Occipital lobe (tissue), 2 donors: ENCODE results near the gene TBC1D25. TPM values are rescaled to one million over a fixed set of nuclear protein-coding genes. Genes with fewer than 3 reads are reported as not detected.
"Not testable (repeated sequence)": the region's sequence is repeated elsewhere in the genome, so short reads cannot be mapped to it uniquely, and the experiment has no call there.

Source experiments
- DNase-seq: peaks from one replicate; lab custom pipeline; 2025; lab: John Stamatoyannopoulos, UW
- total RNA-seq: library from RNA; depleted of rRNA; stranded (reverse); fragments of >200 nt; gene quantifications from one replicate; pipeline ENCODE4 v1.2.3, GENCODE V29; 2014

Gene TBC1D25
- total RNA-seq, 1 donor from 2014 or later, result 6.2 TPM

GRCh38 chrX:48516285-48516684, 23.2 kb upstream of the TBC1D25 start:
- no peak for DNase-seq

- DNase-seq, result no peak
These were observed 22.5 kb upstream of the TBC1D25 start for GRCh38 chrX:48516987-48517386.

- not testable (repeated sequence) for DNase-seq
These were observed 20.0 kb upstream of the TBC1D25 start for GRCh38 chrX:48519481-48519880.

GRCh38 chrX:48520455-48520854, 19.1 kb upstream of the TBC1D25 start:
- DNase-seq, result no peak

- DNase-seq, result no peak
These were observed 18.6 kb upstream of the TBC1D25 start for GRCh38 chrX:48520976-48521352.

DNA sequence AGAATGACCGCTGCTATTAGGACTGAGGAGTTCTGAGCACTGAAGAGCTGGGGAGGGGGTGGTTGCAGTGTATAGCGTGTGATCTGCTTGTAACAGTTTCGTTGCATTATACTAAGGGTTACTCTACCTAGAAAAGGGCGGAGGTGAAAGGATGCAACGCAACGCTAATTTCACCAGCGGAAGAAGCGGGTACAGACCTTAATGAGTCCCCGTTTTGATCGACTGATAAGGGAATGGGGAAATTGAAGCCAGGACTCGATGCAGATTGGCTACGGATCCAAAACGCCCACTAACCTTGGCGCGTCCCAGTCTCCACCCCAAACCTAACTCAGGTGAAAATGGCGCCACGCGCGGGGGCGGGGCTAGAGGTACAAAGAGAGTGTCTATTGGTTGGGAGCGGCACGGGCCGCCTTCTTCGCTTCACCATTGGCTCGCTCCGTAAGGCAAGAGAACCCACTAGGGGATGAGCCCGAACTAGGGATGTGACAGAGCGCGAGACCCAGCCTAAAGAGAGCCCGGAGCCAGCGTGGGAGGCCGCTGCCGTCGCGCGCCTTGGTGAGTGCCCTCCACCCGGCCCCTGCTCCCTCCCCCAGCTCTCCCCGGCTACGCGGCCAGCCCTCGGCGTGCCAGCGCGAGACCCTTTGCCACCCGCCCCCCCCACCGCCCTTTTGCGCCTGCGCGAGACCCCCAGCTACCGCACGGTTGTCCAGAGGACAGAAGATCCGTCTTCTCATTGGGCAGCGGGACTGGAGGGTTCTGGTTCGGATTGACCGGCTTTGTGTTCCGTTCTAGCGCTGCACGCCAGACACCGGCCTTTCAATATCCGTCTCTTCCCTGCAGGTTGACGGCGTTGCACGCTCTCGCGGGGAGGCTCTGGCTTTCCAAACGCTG, 17.9 kb upstream of the TBC1D25 start, which contains the start of gene EBP:
EBP (plus strand) TSS at position 456 of the 891 bp plus-strand sequence. CDS start 1,964 bp downstream, outside the sequence.
- DNase-seq, result peak; percentile 74

DNA sequence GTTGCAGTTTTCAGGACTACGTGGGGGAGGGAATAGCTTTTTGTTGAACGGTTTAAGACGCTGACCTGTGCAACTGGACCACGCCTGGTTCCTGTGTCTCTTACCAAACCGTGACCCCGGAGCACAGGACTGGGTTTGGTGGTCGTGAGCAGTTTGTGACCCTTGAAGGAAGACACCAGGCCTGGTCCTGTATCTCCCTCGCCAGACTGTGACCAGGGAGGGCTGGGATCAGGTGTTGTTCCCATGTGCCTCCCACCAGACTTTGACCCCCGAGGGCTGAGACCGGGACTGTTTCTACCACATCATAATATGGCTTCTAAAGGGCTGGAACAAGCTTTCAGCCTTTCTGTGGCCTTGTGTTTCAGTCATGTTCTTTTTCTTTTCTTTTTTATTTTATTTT, 17.2 kb upstream of the TBC1D25 start:
- DNase-seq, result no peak

DNA sequence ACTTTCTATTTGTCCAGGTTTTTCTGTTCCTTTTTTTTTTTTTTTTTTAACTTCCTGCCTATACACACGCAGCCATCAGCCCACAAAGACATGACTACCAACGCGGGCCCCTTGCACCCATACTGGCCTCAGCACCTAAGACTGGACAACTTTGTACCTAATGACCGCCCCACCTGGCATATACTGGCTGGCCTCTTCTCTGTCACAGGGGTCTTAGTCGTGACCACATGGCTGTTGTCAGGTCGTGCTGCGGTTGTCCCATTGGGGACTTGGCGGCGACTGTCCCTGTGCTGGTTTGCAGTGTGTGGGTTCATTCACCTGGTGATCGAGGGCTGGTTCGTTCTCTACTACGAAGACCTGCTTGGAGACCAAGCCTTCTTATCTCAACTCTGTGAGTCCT, 15.8 kb upstream of the TBC1D25 start:
- no peak for DNase-seq

DNA sequence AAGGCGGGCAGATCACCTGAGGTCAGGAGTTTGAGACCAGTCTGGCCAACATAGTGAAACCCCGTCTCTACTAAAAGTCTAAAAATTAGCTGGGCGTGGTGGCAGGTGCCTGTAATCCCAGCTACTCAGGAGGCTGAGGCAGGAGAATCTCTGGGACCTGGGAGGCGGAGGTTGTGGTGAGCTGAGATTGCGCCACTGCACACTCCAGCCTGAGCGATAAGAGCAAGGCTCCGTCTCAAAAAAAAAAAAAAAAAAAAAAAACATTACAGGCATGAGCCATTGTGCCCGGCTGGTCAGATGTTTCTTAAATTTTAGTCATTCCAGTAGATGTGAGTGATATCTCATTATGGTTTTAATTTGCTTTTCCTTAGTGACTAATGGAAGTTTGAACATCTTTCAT, 13.7 kb upstream of the TBC1D25 start:
- not testable (repeated sequence) for DNase-seq

DNA sequence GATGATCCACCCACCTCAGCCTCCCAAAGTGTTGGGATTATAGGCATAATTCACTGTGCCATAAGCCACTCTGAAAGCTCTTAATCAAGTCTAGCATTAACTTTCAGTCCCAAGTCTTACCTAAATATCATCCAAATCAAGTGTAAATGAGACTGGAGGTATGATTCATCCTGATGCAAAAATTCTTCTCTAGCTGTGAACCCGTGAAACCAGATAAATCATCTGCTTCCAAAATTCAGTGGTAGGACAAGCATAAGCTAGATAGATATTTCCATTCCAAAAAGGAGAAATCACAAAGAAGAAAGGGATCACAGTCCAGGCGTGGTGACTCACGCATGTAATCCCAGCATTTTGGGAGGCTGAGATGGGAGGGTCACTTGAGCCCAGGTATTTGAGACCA, 8.8 kb upstream of the TBC1D25 start:
- no peak for DNase-seq

DNA sequence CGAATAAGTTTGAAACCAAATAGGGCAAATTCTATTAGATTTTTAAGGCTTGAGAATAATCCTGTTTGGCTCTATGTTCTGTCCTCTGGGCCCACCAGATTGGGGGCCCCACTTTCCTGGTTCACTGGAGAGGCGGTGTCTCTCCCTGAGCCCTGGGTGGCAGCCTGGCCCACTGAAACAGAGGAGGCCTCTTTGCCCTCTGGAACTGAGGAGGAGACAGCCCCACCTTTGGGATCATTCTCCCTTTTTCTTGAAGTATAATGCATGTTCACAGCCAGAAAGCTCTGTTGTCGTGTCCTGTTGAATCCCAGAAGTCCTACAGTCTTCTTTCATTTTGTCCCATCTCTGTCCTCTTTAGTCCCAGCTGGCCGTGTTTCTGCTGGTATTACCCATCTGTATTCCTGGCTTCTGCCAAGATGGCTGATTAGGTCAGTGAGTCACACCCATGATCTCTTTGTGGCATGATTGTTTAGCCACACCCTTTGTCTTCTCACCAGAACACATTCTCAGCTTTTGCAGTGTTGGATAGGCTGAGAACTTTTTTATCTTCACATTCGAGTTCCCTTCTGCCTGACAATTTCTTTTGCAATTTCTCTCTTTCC, 8.1 kb upstream of the TBC1D25 start:
- DNase-seq, result no peak

GRCh38 chrX:48532161-48532560, 7.4 kb upstream of the TBC1D25 start:
- no peak for DNase-seq

DNA sequence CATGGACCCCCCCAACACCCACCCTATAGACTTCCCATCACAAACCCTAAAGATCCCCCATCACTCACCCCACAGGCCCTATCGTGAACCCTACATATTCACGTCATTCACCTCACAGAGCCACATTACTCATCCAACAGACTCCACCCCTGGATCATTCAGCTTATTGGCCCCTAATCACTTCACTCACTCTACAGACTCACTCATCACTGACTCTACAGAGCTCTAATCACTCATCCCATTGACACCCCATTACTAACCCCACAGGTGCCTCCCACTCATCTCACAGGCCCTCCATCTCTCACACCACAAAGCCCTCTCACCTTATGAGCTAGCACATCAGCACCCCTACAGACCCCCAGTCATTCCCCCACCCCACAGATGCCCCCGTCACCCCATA, 6.3 kb upstream of the TBC1D25 start:
- no peak for DNase-seq

DNA sequence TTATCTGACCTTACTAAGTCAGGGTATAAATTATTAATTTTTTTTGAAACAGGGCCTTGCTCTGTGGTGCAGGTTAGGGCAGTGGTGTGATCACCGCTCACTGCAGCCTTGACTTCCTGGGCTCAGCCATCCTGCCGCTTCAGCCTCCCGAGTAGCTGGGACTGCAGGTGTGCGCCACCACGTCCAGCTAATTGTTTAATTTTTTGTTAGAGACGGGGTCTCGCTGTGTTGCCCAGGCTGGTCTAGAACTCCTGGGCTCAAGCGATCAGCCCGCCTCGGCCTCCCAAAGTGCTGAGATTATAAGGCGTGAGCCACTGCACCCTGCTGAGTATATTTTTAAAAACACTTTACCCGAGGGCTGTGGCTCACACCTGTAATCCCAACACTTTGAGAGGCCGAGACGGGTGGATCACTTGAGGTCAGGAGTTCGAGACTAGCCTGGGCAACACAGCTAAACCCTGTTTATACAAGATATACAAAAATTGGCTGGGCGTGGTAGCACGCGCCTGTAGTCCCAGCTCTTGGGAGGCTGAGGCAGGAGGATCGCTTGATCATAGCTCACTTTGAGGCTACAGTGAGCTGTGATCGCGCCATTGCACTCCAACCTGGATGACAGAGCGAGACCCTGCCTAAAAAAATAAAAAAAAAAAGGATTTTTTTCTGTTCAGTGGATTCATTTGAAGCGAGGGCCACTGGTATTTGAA, 721 bp upstream of the TBC1D25 start:
- DNase-seq, result no peak

DNA sequence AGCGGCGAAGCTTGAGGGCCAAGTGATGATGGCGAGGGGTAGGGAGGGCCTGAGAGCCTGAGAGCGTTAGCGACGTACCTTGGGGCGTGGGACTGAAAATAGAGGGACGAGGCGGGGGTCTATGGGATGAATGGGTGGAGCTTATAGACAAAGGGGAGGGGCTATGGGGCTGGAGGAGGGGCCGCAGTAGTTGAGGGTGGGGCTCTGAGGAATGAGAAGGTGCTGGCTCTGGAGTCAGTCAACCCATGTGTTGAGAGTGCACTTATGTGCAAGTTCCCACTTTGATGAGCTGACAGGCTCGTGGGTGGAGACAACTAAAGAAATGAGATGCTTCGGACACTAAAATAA, 488 bp downstream of the TBC1D25 start:
- no peak for DNase-seq

- no peak for DNase-seq
These were observed 966 bp downstream of the TBC1D25 start for GRCh38 chrX:48540480-48540879.

DNA sequence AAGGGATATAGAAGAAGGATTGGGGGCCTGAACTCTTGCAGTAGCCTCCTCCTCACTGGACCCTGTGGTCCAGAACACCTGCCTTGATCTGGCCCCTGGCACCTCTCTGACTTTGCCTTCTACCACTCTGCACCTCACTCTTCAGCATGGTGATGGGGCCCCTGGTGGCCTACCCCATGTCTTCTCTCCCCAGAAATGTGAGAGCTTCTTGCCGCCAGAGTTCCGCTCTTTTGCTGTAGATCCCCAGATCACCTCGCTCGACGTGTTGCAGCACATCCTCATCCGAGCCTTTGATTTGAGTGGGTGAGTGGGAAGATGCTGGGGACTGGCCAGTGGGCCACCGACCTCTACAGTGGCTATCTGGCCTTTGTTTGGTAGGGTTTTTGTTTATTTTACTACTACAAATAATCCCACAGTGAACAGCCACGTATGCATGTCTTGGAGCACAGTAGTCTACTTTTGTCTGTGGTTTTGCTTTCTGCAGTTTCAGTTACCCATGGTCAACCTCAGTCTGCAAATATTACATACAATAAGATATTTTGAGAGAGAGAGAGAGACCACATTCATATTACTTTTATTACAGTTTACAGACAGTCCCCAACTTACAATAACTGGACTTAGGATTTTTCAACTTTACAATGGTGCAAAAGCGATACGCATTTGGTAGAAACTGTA, 1.8 kb downstream of the TBC1D25 start:
- DNase-seq, result no peak

DNA sequence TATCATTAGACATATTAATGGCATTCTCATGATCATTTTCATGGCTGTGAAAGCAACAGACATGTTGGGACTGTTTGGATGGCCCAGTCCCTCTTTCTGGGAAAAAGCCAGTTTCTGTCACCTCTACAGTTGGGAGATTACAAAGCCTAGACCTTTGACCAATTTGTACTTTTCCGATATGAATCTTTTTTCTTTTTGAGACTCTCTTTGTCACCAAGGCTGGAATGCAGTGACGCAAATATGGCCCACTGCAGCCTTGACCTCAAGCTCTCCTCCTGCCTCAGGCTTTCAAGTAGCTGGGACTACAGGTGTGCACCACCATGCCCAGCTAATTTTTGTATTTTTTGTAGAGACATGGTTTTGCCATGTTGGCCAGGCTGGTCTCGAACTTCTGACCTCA, 9.4 kb downstream of the TBC1D25 start:
- no peak for DNase-seq

GRCh38 chrX:48555731-48556325, 16.3 kb downstream of the TBC1D25 start:
- not testable (repeated sequence) for DNase-seq

DNA sequence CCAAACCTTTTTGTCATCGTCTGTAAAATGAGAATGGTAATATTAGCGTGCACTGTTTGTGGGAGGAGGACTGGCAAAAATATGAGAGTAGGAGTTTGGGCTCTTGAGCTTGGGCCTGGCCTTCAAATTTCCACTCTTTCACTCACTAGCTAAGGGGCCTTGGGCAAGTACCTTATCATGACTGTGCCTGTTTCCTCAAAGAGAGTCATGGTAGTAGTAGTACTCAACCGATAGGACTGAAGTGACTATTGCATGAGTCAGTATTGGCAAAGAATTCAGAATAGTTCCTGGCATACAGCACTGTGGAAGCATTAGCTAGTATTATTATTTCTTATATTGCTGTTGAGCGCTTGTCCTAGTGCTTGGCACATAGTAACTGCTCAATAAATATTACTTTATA, 18.8 kb downstream of the TBC1D25 start:
- DNase-seq, result no peak

GRCh38 chrX:48559636-48560035, 20.1 kb downstream of the TBC1D25 start:
- no peak for DNase-seq
